Neural cell (in vitro differentiated cells): ENCODE results near the gene CST6. TPM values are rescaled to one million over a fixed set of nuclear protein-coding genes. Genes with fewer than 3 reads are reported as not detected.

Source experiments
- H2AFZ ChIP-seq: fragments of 200-600, 300-800 bp; sonication (generic), shearing (Covaris generic); 2 replicates; pipeline ENCODE4 v1.6.0; 2014; ENCODE audit warnings: low read depth, mild to moderate bottlenecking, antibody characterized with exemption, low read length, moderate library complexity
- H3F3A ChIP-seq: fragments of 200-600 bp; shearing (Covaris generic); 2 replicates; pipeline ENCODE4 v1.6.1; 2016; ENCODE audit warnings: mild to moderate bottlenecking, moderate library complexity, mixed read lengths, antibody characterized with exemption, low read length; ENCODE audit not compliant: insufficient read depth, poor library complexity, severe bottlenecking
- H3K27ac ChIP-seq: fragments of 200-600, 300-800 bp; sonication (generic), shearing (Covaris generic); 2 replicates; pipeline ENCODE4 v1.5.1; 2014; ENCODE audit warnings: mild to moderate bottlenecking, low read length, moderate library complexity
- H3K27me3 ChIP-seq: fragments of 300-800, 200-600 bp; sonication (generic), shearing (Covaris generic); 2 replicates; pipeline ENCODE4 v1.6.0; 2014; ENCODE audit warnings: mild to moderate bottlenecking, low read depth, low read length, moderate library complexity; ENCODE audit not compliant: insufficient read depth
- H3K36me3 ChIP-seq: fragments of 300-800, 200-600 bp; sonication (generic), shearing (Covaris generic); 2 replicates; pipeline ENCODE4 v1.5.1; 2014; ENCODE audit warnings: mild to moderate bottlenecking, antibody characterized with exemption, low read length, moderate library complexity; ENCODE audit not compliant: insufficient read depth
- H3K4me2 ChIP-seq: fragments of 300-800, 200-600 bp; sonication (generic), shearing (Covaris generic); 2 replicates; pipeline ENCODE4 v1.6.0; 2014; ENCODE audit warnings: mild to moderate bottlenecking, low read length
- H3K4me3 ChIP-seq: fragments of 300-800, 200-600 bp; sonication (generic), shearing (Covaris generic); 2 replicates; pipeline ENCODE4 v1.5.1; 2014; ENCODE audit warnings: mild to moderate bottlenecking, low read length, moderate library complexity
- H3K79me2 ChIP-seq: fragments of 200-600 bp; shearing (Covaris generic); replicated peaks from 2 replicates; pipeline ENCODE4 v1.6.0; 2014; ENCODE audit warnings: mild to moderate bottlenecking, low read length, moderate library complexity; ENCODE audit not compliant: insufficient read depth
- H3K9ac ChIP-seq: fragments of 300-800, 200-600 bp; sonication (generic), shearing (Covaris generic); 2 replicates; pipeline ENCODE4 v1.6.1; 2016; ENCODE audit warnings: mild to moderate bottlenecking, low read length, mixed read lengths
- H3K9me2 ChIP-seq: fragments of 200-600 bp; shearing (Covaris generic); 2 replicates; pipeline ENCODE4 v1.6.1; 2016; ENCODE audit warnings: mild to moderate bottlenecking, low read length, mixed read lengths; ENCODE audit not compliant: insufficient read depth
- H3K9me3 ChIP-seq: fragments of 200-600, 300-800 bp; sonication (generic), shearing (Covaris generic); 2 replicates; pipeline ENCODE4 v1.6.1; 2016; ENCODE audit warnings: mild to moderate bottlenecking, mixed run types, low read length, moderate library complexity, mixed read lengths
- H4K20me1 ChIP-seq: fragments of 200-600 bp; shearing (Covaris generic); 2 replicates; pipeline ENCODE4 v1.6.1; 2016; ENCODE audit warnings: mild to moderate bottlenecking, mixed run types; ENCODE audit not compliant: insufficient read depth
- CTCF ChIP-seq: fragments of 450-650 bp; IDR thresholded peaks from 2 replicates; pipeline ENCODE4 v1.5.1; 2014; ENCODE audit warnings: antibody characterized with exemption, mild to moderate bottlenecking, moderate library complexity; ENCODE audit not compliant: poor library complexity, severe bottlenecking
- EP300 ChIP-seq: fragments of 450-650 bp; conservative IDR thresholded peaks from 2 replicates; pipeline ENCODE4 v1.6.1; 2014; ENCODE audit warnings: antibody characterized with exemption, mild to moderate bottlenecking, moderate library complexity; ENCODE audit not compliant: poor library complexity, severe bottlenecking
- EZH2 ChIP-seq: fragments of 200-600, 300-800 bp; shearing (Covaris generic), sonication (generic); IDR thresholded peaks from 2 replicates; pipeline ENCODE4 v1.6.1; 2014; ENCODE audit warnings: antibody characterized with exemption, low read length, borderline replicate concordance, mild to moderate bottlenecking; ENCODE audit not compliant: insufficient read depth, poor library complexity, severe bottlenecking
- MXI1 ChIP-seq: fragments of 450-650 bp; conservative IDR thresholded peaks from 2 replicates; pipeline ENCODE4 v1.6.1; 2014; ENCODE audit warnings: antibody characterized with exemption, mild to moderate bottlenecking; ENCODE audit not compliant: poor library complexity, severe bottlenecking
- POLR2AphosphoS5 ChIP-seq: IDR thresholded peaks from 2 replicates; pipeline ENCODE4 v1.6.1; 2012
- RAD21 ChIP-seq: fragments of 450-650 bp; conservative IDR thresholded peaks from 2 replicates; pipeline ENCODE4 v1.6.1; 2014; ENCODE audit warnings: antibody characterized with exemption, mild to moderate bottlenecking, moderate library complexity
- REST ChIP-seq: IDR thresholded peaks from 2 replicates; pipeline ENCODE4 v1.6.1; 2012; ENCODE audit warnings: borderline replicate concordance
- SMC3 ChIP-seq: fragments of 450-650 bp; conservative IDR thresholded peaks from 2 replicates; pipeline ENCODE4 v1.6.1; 2014; ENCODE audit warnings: antibody characterized with exemption, mild to moderate bottlenecking, moderate library complexity; ENCODE audit not compliant: poor library complexity
- TAF1 ChIP-seq: IDR thresholded peaks from 2 replicates; pipeline ENCODE4 v1.6.1; 2012; ENCODE audit warnings: low read depth
- polyA plus RNA-seq: library from polyadenylated mRNA; depleted of rRNA; stranded (reverse); fragments of >200 nt; gene quantifications from 2 replicates; pipeline ENCODE4 v1.2.3, GENCODE V29; 2014

The CST6 gene
- polyA plus RNA-seq, 1 donor from 2014 or later: not detected

- Histone ChIP-seq H2AFZ (no peak overlapping the region), H3K9me2 (no peaks in the 10 kb centered on the region), H3K4me2 (no peak overlapping the region), H4K20me1 (no peaks in the 10 kb centered on the region), H3K4me3 (no peak overlapping the region), H3K36me3 (no peaks in the 10 kb centered on the region), H3K9ac (no peak overlapping the region), H3K9me3 (no peaks in the 10 kb centered on the region), H3F3A (no peaks in the 10 kb centered on the region), H3K79me2 (no peaks in the 10 kb centered on the region), H3K27me3 (no peaks in the 10 kb centered on the region), H3K27ac (no peak overlapping the region)
- TF ChIP-seq MXI1 (no peak), TAF1 (no peak), REST (no peak)
These were observed 29.6 kb upstream of the CST6 start for GRCh38 chr11:65981972-65982823.

GRCh38 chr11:65982824-65983588, 28.8 kb upstream of the CST6 start:
- H3K27me3 ChIP-seq: no peaks in the 10 kb centered on the region
- H3K27ac ChIP-seq: no peak overlapping the region
- no peak overlapping the region for H2AFZ ChIP-seq
- TF ChIP-seq TAF1 (no peak), SMC3 (no peak), POLR2AphosphoS5 (no peak), MXI1 (no peak), CTCF (no peak), RAD21 (no peak), EZH2 (no peak), REST (no peak), EP300 (no peak)
- no peak overlapping the region for H3K4me3 ChIP-seq
- no peaks in the 10 kb centered on the region for H4K20me1 ChIP-seq
- no peaks in the 10 kb centered on the region for H3K9me2 ChIP-seq
- H3K9me3 ChIP-seq: no peaks in the 10 kb centered on the region
- H3K36me3 ChIP-seq: no peaks in the 10 kb centered on the region
- no peak overlapping the region for H3K4me2 ChIP-seq
- H3K9ac ChIP-seq: no peak overlapping the region
- H3F3A ChIP-seq: no peaks in the 10 kb centered on the region
- no peaks in the 10 kb centered on the region for H3K79me2 ChIP-seq
